K562 (cell line): ENCODE measurements around the gene ZSCAN12.

Experiments used
- ATF7 ChIP-seq: fragments of 450-650 bp; IDR thresholded peaks from 2 replicates; pipeline ENCODE4 v1.7.1; 2014; ENCODE audit warnings: mild to moderate bottlenecking, moderate library complexity
- RFX5 ChIP-seq: IDR thresholded peaks from 2 replicates; pipeline ENCODE4 v1.6.1; 2011; ENCODE audit warnings: low read depth, mild to moderate bottlenecking, improper control_type of control experiment, low read length
- ZNF589 ChIP-seq: fragments of 200-800 bp; sonication (Bioruptor generic); IDR thresholded peaks from 2 replicates; pipeline ENCODE4 v1.6.1; 2016; ENCODE audit warnings: low read depth, missing genetic modification characterization, missing compliant biosample characterization
- TF ChIP-seq, protein P1 (sequence below): sonication (generic); formaldehyde crosslinking; IDR thresholded peaks from 2 replicates; pipeline ENCODE4 v1.8.1; 2022; ENCODE audit warnings: missing genetic modification reagents

DNA sequence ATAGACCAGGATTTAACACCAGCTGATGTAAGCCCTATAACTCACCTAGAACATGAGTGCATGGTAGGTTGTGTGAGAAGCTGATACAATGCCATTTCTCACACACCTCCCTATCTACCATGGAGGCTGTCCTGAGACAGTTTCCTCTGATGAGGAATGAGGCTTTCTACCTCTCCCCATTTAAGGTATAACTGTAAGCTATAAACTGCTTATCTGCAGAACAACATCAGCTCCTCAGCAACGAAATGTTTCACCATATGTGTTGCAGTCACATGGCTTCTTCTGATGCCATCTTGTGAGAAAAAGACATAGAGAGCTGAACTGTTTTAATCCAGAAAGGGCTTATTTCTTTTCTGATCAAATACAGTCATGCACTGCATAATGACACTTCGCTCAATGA lies 29.1 kb downstream of the ZSCAN12 start:
- TF ChIP-seq, protein P1, sequence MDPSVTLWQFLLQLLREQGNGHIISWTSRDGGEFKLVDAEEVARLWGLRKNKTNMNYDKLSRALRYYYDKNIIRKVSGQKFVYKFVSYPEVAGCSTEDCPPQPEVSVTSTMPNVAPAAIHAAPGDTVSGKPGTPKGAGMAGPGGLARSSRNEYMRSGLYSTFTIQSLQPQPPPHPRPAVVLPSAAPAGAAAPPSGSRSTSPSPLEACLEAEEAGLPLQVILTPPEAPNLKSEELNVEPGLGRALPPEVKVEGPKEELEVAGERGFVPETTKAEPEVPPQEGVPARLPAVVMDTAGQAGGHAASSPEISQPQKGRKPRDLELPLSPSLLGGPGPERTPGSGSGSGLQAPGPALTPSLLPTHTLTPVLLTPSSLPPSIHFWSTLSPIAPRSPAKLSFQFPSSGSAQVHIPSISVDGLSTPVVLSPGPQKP (CRISPR knock-in tag): no peak
- TF ChIP-seq ATF7: no peak
- no peak for TF ChIP-seq RFX5
- TF ChIP-seq ZNF589 (CRISPR knock-in tag): no peak
